Nephron (organoid): Measurements from ENCODE around the gene BRD2.

Experiments used
- H3K27ac Mint-ChIP-seq, 3 experiments: 2 replicates each; pipeline ENCODE4 v1.8.0; 2020; ENCODE audit warnings: mixed read lengths in 3 of 3, mild to moderate bottlenecking in 2 of 3, moderate library complexity in 1 of 3
- H3K27me3 Mint-ChIP-seq: 2 replicates; pipeline ENCODE4 v1.8.0; 2021; ENCODE audit warnings: low read depth, mild to moderate bottlenecking, moderate library complexity, mixed read lengths
- H3K36me3 Mint-ChIP-seq: 2 replicates; pipeline ENCODE4 v1.8.0; 2020; ENCODE audit warnings: low read depth, mixed read lengths
- H3K4me1 Mint-ChIP-seq: 2 replicates; pipeline ENCODE4 v1.8.0; 2020; ENCODE audit warnings: mixed read lengths
- H3K4me3 Mint-ChIP-seq, 3 experiments: 2 replicates each; pipeline ENCODE4 v1.8.0; 2020; ENCODE audit warnings: mild to moderate bottlenecking in 3 of 3, mixed read lengths in 3 of 3, moderate library complexity in 2 of 3
- H3K9me3 Mint-ChIP-seq: 2 replicates; pipeline ENCODE4 v1.8.0; 2020; ENCODE audit warnings: mixed read lengths
- CTCF ChIP-seq, 3 experiments: fragments of 200-600 bp; sonication (generic); IDR thresholded peaks; one replicate each; pipeline ENCODE4 v1.5.0; 2021; ENCODE audit warnings: antibody characterized with exemption in 3 of 3; ENCODE audit not compliant: unreplicated experiment in 3 of 3

The BRD2 gene

GRCh38 chr6:32989368-32989767, 21.0 kb downstream of the BRD2 start:
- Mint-ChIP-seq H3K36me3 (no peaks in the 10 kb centered on the region), H3K27me3 (peaks cover 29% of the 10 kb centered on the region), H3K4me1 (no peaks in the 10 kb centered on the region), H3K9me3 (peaks cover 6% of the 10 kb centered on the region), H3K27ac (no peak overlapping the region), H3K4me3 (no peak overlapping the region)
- no peak for TF ChIP-seq CTCF (IDR thresholded peaks at IDR 0.05; ENCODE audit: unreplicated experiment in 3 of 3)

GRCh38 chr6:32991972-32992371, 23.6 kb downstream of the BRD2 start:
- Mint-ChIP-seq H3K36me3 (no peaks in the 10 kb centered on the region), H3K4me3 (no peak overlapping the region), H3K4me1 (no peaks in the 10 kb centered on the region), H3K9me3 (peaks cover 6% of the 10 kb centered on the region), H3K27me3 (peaks cover 29% of the 10 kb centered on the region), H3K27ac (no peak overlapping the region)
- no peak for TF ChIP-seq CTCF (IDR thresholded peaks at IDR 0.05; ENCODE audit: unreplicated experiment in 3 of 3)

- Mint-ChIP-seq H3K9me3 (peaks cover 6% of the 10 kb centered on the region), H3K36me3 (no peaks in the 10 kb centered on the region), H3K27ac (no peak overlapping the region), H3K4me1 (no peaks in the 10 kb centered on the region), H3K4me3 (no peak overlapping the region), H3K27me3 (peaks cover 23% of the 10 kb centered on the region)
- no peak for TF ChIP-seq CTCF (IDR thresholded peaks at IDR 0.05; ENCODE audit: unreplicated experiment in 3 of 3)
These were observed 25.1 kb downstream of the BRD2 start for GRCh38 chr6:32993363-32993973.

GRCh38 chr6:32995448-32995847, 27.1 kb downstream of the BRD2 start:
- no peak for TF ChIP-seq CTCF (IDR thresholded peaks at IDR 0.05; ENCODE audit: unreplicated experiment in 3 of 3)
- Mint-ChIP-seq H3K4me1 (no peaks in the 10 kb centered on the region), H3K27ac (no peak overlapping the region), H3K9me3 (peaks cover 6% of the 10 kb centered on the region), H3K36me3 (no peaks in the 10 kb centered on the region), H3K4me3 (no peak overlapping the region), H3K27me3 (peaks cover 32% of the 10 kb centered on the region)

- Mint-ChIP-seq H3K27me3 (peaks cover 39% of the 10 kb centered on the region), H3K36me3 (no peaks in the 10 kb centered on the region), H3K27ac (no peak overlapping the region), H3K4me1 (no peaks in the 10 kb centered on the region), H3K9me3 (no peaks in the 10 kb centered on the region), H3K4me3 (no peak overlapping the region)
- TF ChIP-seq CTCF (IDR thresholded peaks at IDR 0.05; ENCODE audit: unreplicated experiment in 3 of 3) = peak in 1 of 3 experiments; percentile 16
These were observed 31.7 kb downstream of the BRD2 start for GRCh38 chr6:33000055-33000454.

- H3K9me3 Mint-ChIP-seq = no peaks in the 10 kb centered on the region
- H3K36me3 Mint-ChIP-seq = no peaks in the 10 kb centered on the region
- H3K27me3 Mint-ChIP-seq = peaks cover 30% of the 10 kb centered on the region
- no peak overlapping the region for H3K27ac Mint-ChIP-seq
- no peak overlapping the region for H3K4me3 Mint-ChIP-seq
- no peaks in the 10 kb centered on the region for H3K4me1 Mint-ChIP-seq
- no peak for TF ChIP-seq CTCF (IDR thresholded peaks at IDR 0.05; ENCODE audit: unreplicated experiment in 3 of 3)
These were observed 33.3 kb downstream of the BRD2 start for GRCh38 chr6:33001685-33002084.
